Cortex of kidney (tissue), 1 donor: Measurements from ENCODE around the gene PEA15.

Experiments used
- DNase-seq: peaks from one replicate; lab custom pipeline; 2025; lab: John Stamatoyannopoulos, UW

Gene PEA15

DNA sequence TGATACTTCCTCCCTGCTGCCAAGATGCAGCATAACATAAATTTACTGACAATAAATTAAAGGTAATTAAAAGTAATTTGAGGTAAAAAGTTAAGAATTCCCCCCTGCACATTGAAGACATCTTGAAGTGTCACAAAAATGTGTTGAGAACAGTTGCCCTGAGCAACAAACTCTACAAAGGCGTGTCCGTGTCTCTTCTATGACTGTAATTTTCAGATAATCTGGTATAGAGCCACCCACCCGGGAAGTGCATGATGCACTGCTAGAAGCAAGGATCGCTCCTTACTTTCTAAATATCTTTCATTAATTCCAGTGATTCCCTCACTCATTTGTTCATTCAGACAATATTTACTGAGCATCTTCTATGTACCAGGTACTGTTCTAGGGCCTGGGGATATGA is 25.8 kb upstream of the PEA15 start:
- DNase-seq, result no peak

- no peak for DNase-seq
Observed at GRCh38 chr1:160186246-160186645, 18.9 kb upstream of the PEA15 start.

- no peak for DNase-seq
Observed at GRCh38 chr1:160186729-160187128, 18.5 kb upstream of the PEA15 start.

- no peak for DNase-seq
Observed at GRCh38 chr1:160187407-160187806, 17.8 kb upstream of the PEA15 start.

DNA sequence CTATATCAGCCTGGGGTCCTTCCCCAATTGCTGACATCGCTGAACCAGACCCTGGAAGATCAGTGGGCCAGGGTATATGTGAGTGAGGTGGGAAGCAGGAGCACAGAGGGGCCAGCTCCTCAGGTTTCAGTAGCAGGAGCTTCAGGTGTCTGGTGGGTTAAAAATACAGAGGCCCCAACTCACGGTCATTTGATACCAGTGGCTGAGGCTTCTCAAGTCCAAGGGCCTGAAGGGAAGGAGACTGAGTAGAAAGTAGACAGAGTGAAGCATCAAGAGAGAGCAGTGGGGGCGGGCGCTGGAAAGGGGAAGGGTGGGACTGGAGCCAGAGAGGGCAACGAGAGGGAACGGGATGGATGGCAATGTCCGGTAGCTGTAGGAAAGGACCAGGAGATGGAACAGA is 16.8 kb upstream of the PEA15 start:
- no peak for DNase-seq

- DNase-seq, result no peak
Observed at GRCh38 chr1:160189649-160190625, 15.2 kb upstream of the PEA15 start, which contains the start of gene CASQ1. Gene CASQ1, plus strand, starts transcription at chr1:160190575. Its CDS starts 177 bp downstream, at chr1:160190752.

DNA sequence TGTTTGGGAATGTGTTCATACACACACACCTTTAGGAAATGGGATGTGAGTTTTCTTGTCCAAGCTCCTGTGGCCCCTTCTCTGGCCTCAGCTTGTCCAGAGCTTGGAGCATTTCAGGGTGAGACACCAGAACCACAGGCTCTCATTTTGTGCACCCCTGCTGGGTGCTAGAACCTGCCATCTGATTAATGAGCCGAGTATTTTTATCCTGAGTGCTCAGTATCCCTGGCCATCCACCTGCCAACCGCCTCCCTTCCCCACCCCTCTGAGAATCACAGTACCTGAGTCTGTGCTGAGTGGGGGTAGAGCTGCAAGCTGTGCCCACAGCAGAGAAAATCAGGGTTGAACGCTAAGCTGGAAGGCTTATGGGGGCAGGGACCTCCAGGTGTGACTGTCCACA is 13.4 kb upstream of the PEA15 start:
- no peak for DNase-seq

DNA sequence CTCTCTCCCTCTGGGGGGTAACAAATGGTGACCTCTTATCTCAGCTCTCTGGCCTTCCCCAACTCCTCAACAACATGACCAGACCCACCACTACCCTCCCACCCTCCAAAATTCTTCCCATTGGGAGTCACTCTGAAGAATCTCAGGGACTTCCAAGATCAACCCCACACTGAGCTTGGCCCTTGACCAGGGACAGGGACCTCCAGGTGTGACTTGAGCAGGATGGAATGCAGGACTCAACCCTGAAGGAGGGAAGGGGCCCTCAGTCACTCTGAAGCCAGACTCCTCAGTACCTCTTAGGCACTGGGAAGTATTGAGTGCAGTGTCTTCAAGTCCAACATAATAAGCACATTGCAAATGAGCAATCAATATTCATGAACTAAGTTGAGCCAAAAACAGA is 12.9 kb upstream of the PEA15 start:
- no peak for DNase-seq

DNA sequence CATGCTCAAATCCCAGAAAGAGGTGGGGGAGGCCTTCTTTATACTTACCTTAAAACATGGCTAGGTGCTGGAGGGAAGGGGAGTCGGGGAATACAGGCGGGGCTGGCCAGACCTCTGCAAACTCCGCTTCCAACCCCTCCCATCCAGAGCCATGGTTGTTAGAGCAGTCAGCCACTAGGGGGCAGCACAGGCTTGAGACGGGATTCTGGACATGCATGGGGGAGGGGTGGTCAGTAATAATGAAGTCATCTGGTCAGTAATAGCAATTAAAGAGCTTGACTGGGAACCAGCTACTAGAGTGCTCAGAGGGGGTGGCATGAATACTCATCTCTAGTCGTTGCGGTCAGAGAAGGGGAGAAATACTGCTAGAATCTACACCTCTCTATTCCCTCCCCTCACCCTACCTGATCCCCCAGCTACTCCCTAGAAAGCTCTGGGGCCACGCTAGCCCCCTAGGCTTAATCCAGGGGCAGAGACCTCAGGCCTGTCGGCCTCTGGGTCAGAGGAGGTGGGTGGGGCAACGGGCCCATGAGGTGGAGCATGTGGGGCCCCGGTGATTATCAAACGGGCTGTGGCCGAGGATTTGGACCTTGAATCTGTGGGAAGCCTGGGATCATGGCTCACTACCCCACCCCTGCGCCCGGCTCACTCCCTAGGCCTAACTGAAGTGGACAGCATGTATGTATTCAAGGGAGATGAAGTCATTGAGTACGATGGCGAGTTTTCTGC is 11.9 kb upstream of the PEA15 start:
- DNase-seq, result no peak

DNA sequence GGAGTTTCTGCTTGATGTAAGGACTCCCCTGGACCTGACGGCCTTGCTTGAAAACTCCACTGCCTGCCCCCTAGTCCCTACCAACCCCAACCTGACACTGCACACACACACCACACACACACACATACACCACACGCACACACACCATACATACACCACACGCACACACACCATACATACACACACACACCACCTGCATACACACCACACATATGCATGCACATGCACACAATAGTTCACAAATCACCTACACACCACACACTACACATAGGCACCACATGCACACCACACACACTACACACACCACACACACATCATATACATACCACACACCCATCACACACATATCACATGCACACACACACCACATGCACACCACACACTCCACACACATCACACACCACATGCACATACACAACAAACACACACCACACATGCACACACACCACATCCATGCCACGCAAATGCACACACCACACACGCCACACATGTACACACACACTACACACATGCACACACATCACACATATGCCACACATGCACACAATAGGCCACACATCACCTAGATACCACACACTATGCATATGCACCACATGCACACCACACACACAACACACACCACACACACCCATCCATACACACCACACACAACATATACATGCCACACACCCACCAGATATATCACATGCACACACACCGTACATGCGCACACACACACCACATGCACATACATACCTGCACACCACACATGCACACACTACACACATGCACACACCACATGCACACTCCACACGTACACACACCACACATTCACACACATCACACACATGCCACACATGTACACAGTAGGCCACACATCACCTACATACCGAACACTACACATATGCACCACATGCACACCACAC is 11.1 kb upstream of the PEA15 start:
- no peak for DNase-seq

- no peak for DNase-seq
Observed at GRCh38 chr1:160194737-160195059, 10.5 kb upstream of the PEA15 start.

GRCh38 chr1:160196143-160196542 is 9.0 kb upstream of the PEA15 start:
- DNase-seq, result no peak

DNA sequence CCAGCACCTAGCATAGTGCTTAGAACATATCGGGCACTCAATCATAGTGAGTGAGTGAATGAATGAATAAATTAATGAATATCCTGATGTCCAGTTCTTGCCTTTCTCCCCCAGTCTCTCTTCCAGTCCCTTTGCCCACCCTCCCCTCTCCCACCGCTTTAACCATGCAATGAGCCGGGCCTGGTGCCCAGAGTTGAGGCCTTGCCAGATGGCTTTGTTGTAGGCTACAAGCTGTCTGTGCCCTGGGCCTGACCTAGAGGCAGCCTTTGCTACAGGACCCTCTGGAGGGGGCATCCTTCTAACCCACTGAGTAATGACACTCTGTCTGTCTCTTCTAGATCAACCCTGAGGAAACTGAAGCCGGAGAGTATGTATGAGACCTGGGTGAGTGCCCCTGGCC is 8.0 kb upstream of the PEA15 start:
- no peak for DNase-seq

DNA sequence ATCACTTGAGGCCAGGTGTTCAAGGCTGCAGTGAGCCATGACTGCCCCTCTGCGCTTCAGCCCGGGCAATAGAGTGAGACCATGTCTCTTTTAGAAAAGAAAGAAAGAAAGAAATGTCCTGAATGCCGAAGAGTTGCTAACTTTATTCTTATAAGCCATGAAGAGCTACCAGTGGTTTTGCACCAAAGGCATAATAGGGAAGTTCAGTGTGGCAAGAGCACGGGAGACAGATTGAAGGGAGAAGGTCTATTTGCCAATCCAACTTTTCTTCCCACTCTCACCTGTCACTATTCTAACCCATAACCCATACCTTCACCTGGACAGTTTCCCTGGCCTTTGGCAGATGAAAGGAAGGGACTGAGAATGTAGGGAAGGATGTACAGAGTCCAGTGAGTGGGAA is 4.4 kb upstream of the PEA15 start:
- no peak for DNase-seq

DNA sequence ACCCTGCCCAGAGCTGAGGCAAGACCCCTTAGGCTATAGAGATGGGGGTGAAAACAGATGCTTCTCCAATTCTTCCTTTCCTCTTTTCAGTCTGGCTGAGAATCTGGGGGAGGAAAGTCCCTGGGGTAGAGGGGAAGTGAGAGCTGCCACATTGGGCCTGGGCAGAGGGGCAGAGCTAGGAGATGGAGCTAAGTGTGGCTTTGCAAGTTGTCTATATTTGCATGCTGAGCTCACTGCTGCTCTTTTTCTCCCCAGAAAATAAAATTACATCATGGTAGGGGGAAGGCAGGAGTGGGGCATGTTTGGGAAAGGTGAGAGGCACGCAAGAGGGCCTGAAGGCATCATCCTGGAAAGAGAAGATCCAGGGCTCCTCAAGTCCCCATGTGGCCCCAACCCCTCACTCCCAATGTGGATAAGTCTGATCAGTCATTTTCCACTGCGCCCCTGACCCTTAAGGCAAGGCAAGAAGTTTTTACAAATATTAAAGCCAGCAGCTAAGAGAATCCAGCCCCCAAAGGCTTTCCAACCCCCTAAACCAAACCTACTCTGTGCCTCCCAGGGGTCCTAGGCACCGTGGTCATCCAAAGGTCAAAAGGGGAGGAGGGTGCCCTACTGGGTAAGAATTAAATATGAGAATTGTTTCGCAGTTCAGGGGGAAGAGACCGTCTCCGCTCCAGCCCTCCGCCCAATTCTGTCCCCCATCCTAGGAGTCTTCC is 500 bp upstream of the PEA15 start:
- no peak for DNase-seq

DNA sequence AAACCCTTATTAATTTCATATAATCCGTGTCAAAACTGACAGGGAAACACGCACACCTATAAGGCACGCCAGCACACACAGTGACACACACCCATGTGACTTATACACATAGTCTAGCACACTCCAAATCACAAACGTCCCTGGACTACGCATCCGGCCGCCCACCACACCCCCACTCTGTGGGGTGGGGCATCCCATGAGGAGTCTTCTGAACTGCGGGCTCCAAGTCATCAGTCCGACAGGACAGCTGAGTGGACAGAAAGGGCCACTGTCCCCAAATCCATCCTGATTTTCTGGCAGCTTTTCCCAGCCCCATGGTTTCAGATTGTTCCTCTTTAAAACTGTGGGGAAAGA is 829 bp downstream of the PEA15 start:
- DNase-seq, result no peak

- no peak for DNase-seq
Observed at GRCh38 chr1:160206421-160207117, 1.4 kb downstream of the PEA15 start.

- no peak for DNase-seq
Observed at GRCh38 chr1:160207118-160207650, 2.0 kb downstream of the PEA15 start.

DNA sequence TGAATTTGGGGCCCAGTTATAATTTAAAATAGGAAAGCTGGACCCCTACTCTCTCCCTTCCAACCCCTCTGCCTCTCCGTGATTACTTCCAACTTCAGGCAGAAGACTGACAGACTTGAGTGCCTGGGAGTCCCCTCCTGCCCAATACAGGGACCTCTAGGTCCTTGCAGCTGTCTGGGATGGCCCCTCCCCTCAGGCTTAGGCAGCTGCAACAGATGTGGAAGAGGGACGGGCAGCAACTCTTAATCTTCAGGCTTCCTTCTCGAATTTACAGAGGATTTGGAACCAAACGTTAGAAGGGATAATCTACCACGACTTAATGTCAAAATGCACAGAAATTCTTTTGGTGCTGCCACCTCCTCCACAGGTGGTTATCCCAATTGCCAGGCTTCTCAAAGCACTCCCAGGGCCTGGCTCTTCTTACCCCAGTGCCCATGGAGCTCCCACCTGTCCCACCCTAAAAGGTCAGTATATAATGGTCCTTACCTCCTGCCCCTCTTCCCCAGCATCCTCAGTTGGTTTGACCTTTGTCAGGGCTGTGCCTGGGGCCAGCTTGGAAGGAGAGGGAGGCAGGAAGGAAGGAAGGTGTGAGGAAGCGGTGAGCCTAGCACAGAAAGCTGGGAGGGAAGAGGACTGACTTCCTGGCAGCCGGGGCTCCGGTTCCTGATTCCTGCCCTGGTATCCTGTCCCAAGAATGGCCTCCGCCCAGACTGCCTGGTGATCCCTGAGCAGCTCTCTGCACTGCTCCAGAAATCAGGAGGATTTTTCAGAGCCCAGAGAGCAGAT is 2.8 kb downstream of the PEA15 start:
- DNase-seq, result no peak
